HG03135 (cell line): ENCODE data around the gene VDAC1.

Experiments used
- ATAC-seq: cut with Tn5 transposase; IDR thresholded peaks from one replicate; pipeline ENCODE4 v1.9.1; 2021; ENCODE audit warnings: mild to moderate bottlenecking, moderate library complexity; ENCODE audit not compliant: unreplicated experiment

The VDAC1 gene

DNA sequence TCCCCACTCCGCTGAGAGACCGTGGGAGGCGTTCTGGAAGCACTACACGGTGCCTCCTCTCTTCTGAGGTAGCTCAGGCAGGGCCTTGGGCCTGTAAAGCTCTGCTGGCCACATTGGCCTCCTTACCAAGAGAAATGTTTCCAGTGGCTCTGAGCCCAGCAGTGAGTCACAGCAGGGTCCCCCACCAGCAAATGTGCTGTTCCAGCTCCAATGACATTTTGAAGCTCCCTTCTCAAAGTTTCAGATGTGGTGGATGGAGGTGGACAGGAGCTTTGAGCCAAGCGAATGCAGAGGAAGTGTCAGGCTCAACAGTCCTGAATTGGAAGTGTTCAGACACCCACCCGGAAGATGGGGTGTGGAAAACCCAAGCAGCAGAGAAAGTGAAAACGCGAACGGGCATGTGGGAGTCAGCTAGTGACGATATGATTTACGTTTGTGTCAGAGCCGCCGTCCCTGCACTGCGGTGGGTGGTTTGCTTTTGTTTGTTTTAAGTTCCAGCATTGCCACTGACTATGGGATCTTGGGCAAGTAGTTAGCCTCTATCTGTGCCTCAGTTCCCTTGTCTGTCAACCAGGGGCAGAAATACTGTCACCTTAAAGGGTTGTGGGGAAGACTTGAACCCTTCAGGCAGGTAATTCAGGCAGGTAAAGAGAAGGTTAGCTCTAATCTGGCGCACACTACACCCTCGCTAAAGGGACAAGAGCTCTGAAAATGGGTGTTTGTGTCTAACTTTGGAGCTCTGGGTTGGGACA, 74.5 kb downstream of the VDAC1 start:
- ATAC-seq: no peak

DNA sequence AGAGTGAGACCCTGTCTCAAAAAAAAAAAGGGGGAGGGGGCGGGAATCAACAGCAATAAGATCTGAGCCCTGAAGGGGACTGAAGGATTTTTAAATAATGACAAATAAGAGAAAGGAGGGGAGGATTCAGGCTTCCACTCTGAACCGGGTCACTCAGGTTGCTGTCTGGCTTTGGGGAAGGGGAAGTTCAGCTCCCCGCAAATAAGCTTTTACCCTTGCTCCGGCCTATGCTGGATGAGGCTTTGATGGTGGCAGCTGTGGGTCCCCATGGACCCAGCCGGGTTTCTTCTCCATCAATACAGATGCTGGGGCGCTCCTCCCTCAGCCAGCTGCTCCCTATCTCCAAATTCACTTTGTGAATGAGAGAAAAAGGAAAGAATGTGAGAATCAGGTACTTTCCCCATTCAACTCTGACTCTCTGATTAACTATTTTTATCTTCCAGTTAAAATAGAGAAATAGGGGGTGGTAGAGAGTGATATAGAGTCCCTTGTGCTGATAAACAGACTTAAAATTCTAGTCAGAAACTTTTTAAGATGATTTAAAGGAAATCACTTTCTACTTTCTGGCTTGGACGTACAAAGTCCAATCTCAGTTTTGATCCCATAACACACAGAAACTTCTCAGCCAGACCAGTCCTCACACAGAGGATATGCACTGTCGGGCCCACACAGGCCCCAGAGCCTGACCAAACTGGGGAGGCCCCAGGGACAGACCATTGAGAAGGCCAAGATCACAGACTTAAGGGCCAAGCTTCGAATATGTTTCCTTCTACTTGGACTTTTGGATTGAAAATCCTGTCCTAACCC, 76.0 kb downstream of the VDAC1 start:
- ATAC-seq: no peak

DNA sequence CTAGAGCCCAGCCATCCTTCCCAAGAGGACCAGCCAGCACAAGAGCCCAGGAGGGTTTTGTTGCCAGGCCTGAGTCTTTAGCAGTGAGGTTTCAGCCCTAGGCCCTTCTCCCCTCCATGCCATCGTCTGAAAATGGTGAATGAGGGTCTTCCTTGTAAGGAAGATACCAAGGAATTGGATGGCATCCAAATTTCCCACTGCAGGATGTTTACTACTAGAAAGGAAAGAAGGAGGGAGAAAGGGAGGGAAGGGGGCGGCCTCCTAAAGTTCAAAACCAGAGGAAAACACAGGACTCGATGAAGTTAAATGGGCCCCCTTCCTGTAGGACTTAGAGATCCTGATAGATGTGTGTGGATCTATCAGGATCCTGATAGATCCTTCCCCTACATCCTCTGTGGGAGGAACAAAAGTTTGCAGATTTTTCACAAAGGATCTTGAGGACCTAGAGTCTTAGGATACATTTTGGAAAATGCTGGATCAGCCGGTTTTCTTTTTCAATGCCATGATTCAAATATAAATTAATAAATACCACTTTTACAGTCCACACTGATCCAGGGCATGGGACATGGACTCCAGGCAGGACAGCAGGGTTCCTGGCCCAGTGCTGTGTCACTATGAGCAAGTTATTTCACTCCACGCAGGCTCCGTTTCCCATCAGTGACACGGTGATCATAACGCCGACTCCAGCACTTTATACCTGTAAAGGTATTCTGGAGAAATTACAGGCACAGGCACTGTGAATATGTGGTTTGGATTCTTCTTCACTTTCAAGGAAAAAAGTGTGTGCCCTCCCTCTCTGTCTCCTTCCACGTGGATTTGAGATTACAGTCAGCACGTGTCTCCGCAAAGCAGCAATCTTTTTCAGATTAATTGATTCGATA, 77.2 kb downstream of the VDAC1 start:
- ATAC-seq: no peak

DNA sequence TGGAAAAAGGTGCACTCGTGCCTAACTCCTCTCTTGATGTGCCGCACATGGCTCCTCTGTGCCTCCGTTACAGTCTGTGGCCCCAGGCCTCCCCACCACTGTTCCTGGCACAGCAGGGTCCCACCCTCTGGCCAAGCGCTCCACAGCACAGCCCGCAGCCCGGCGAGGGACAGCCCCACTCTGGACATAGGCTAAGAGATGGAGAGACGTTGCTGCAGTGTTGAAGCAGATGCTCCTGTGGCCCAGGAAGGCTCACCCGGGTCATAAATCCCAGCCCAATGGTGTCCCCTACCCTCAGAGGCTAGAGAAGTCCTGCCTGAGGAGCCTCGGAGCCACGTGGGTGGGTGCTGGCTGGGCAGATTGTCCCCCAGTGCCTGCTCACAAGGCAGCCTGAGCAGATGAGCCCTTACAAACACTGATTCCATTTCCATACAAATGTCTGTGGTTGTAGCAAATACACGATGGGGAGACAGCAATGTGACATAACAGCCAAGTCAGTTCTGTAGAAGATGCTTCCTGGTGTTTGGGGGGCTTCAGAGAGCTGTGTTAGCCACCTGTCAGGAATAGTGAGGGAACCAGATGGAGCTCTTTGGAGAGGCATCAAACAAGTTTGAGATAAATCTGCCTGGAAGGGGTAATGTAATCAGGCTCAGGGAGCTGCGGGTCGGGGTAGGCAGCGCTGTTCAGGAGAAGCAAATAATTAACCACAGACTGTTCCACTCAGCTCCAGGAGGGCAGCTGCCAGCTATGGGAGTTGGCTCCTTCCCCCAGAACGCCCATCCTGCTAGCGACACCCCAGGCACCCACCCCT, 78.1 kb downstream of the VDAC1 start:
- ATAC-seq: no peak

DNA sequence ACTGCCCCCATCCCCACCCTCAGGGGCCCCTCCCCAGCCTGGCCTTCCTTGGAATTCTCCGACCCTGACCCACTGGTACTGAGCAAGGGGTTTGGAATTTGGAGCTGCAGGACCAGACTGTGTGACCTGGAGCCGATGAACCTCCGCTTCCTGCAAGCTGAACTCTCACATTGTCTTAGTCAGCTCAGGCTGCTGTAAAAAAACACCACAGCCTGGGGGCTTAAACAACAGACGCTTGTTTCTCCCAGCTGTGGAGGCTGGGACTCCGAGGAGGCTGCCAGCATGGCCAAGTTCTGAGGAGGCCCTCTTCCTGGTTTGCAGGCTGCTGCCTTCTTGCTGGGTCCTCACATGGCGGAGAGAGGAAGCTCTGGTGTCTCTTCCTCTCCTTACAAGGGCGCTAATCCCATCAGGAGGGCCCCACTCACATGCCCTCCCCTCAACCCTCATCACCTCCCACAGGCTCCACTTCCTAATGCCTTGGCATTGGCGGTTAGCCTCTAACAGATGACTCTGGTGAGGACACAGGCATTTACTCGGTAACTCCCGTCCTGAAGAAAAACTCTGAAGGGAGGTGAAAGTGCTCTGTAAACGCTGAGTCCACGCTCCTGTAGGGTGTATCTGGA, 78.8 kb downstream of the VDAC1 start:
- no peak for ATAC-seq

DNA sequence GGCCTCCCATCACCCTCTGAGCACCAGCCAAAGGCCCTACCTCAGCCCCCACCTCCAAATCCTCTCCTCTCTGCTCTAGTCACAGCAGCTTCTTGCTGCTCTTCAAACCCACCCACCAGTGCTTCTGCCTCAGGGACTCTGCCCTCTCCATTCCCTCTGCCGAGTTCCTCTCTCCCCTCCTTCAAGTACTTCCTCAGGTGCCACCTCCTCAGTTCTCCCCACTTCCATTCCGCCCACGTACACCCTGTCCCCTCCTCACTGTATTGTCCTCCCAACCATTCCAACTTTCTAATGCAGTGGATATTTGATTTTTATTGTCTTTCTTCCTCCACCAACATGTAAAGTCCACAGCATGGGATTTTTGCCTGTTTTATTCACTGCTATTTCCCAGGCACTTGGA, 79.5 kb downstream of the VDAC1 start:
- ATAC-seq: no peak

DNA sequence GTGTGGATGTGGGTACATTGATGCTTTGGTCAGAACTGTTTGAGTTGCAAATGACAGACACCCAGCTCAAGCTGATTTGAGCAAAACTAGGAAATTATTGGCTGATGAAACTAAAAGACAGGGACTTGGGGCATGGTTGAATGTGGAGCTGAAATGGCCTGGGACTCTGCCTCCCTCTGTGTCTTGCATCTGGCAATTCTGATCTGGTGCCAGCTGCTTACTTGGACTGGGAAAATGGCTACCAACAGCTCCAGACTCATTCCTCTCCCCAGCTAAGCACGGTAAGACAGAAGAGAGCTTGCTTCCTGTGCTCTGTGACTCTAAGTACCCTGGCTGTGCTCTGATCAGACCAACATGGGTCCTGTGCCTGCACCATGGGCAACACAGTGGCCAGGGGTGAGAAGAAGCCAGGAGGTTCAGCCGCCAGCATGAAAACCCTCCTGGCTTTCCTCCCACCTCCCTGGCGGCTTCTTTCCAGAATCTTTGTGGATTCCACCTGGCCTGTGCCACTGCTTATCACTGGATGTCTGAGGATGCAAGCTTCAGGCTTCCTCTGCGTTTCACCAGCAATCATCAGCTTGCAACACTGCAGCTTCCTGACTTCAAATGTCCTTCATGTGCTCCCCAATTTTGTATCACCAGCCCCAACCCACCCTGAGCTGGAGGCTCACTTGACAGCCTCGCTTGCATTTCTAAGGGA, 80.4 kb downstream of the VDAC1 start:
- ATAC-seq: no peak

DNA sequence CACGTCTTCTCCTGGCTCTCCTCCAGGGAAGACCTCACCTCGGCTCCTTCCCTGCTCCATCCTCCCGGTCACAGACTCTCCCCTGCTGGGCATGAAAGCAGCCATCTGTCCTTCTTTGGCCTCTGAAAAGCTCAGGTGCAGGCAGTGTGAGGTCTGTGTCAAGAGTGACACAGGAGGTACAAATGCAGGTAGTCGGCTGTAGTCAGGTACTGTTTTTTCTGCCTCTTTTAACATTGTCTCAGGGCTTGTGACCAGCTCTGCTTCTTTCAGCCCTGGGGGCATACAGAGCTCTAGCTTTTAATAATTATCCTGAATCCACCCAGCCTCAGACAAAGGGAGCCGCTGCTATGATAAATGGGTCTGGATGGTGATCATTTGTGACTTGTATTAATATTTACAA, 82.8 kb downstream of the VDAC1 start:
- ATAC-seq: no peak
